Measurements from ENCODE around the gene SLX4IP. TPM values are rescaled to one million over a fixed set of nuclear protein-coding genes. Genes with fewer than 3 reads are reported as not detected.

The SLX4IP gene
- polyA plus RNA-seq, 2 of the 4 experiments (the other 2 are of a cell fraction), result 3.4 to 7.5 TPM

- peak in 1 of 2 experiments; percentile 48; a peak in 2 of 5 replicates for TF ChIP-seq JUN (IDR thresholded peaks at IDR 0.05)
- TF ChIP-seq HES2 (IDR thresholded peaks at IDR 0.05), result no peak
- TF ChIP-seq BCL3 (IDR thresholded peaks at IDR 0.05), result no peak
- TF ChIP-seq NPAS2 (CRISPR knock-in tag; IDR thresholded peaks at IDR 0.05; ENCODE audit: borderline replicate concordance), result no peak
Observed at GRCh38 chr20:10447028-10447427, 11.9 kb downstream of the SLX4IP start (continued).

GRCh38 chr20:10448270-10449156 is 13.4 kb downstream of the SLX4IP start:
- WGBS (ENCODE audit: missing lambda C conversion rate), result 94% methylated on average over 6 of the region's 6 CpGs
- no peak for ATAC-seq
- POLR2A ChIA-PET, result interaction anchor here (2.3 kb wide), 1 partner anchor 14 kb away, joined by 6 read pairs; the partner anchor contains the start of genes MKKS and SLX4IP

More at GRCh38 chr20:10448270-10449156, 13.4 kb downstream of the SLX4IP start:
- H3K4me1 ChIP-seq, result peaks cover 44% of the 10 kb centered on the region
- no peaks in the 10 kb centered on the region for H3K9me3 ChIP-seq
- H3K4me3 ChIP-seq, result no peak overlapping the region
- peak overlapping the region; percentile 0; the same call in 2 of the 3 replicates for H3K4me2 ChIP-seq
- no peak for DNase-seq (ENCODE audit: low read depth in 1 of 2, low spot score in 1 of 2)
- no peak for FAIRE-seq
- H3K27ac ChIP-seq, result peak overlapping the region; percentile 69 to 78
- CTCF ChIA-PET, result interaction anchor here (0.6 to 1.7 kb wide), 6 partner anchors 14 to 1961 kb away, joined by 3 to 5 read pairs (median 3); no protein-coding TSS in a partner anchor
- TF ChIP-seq MAFK (IDR thresholded peaks at IDR 0.05; ENCODE audit: partially characterized antibody) (no peak), HES2 (IDR thresholded peaks at IDR 0.05) (no peak), POLR2A (IDR thresholded peaks at IDR 0.05; ENCODE audit: low read length) (no peak), CHD2 (IDR thresholded peaks at IDR 0.05; ENCODE audit: low read length, partially characterized antibody) (no peak), CTCF (IDR thresholded peaks at IDR 0.05) (no peak), CBX2 (IDR thresholded peaks at IDR 0.05; ENCODE audit: borderline replicate concordance, low read depth) (no peak), HDAC2 (IDR thresholded peaks at IDR 0.05) (no peak), HEYL (CRISPR knock-in tag; IDR thresholded peaks at IDR 0.05) (no peak), KDM1A (IDR thresholded peaks at IDR 0.05; ENCODE audit: low read depth) (no peak), ZC3H11A (IDR thresholded peaks at IDR 0.05) (no peak), E2F6 (IDR thresholded peaks at IDR 0.05; ENCODE audit: borderline replicate concordance, low read depth) (no peak), EP300 (IDR thresholded peaks at IDR 0.05) (no peak), POLR2AphosphoS2 (conservative IDR thresholded peaks at IDR 0.05; ENCODE audit: low read length) (no peak), MYC (IDR thresholded peaks at IDR 0.05; ENCODE audit: borderline replicate concordance, low read length) (no peak), EHMT2 (IDR thresholded peaks at IDR 0.05; ENCODE audit: low read depth) (no peak), ZFP36 (IDR thresholded peaks at IDR 0.05; ENCODE audit: borderline replicate concordance, partially characterized antibody) (no peak), ZNF302 (CRISPR knock-in tag; IDR thresholded peaks at IDR 0.05) (no peak), ZSCAN20 (CRISPR knock-in tag; IDR thresholded peaks at IDR 0.05) (no peak)
